K562 (cell line): Measurements from ENCODE around the gene NTM.

Source experiments
- CTCF ChIP-seq, 3 experiments: IDR thresholded peaks in 2 of 3; conservative IDR thresholded peaks in 1 of 3; 2 replicates each; pipeline ENCODE4 v1.5.1; 2011 to 2012; ENCODE audit warnings: low read length in 3 of 3, mild to moderate bottlenecking in 3 of 3, control low read depth in 2 of 3, improper control_type of control experiment in 1 of 3, inconsistent platforms in 1 of 3, low read depth in 1 of 3, mixed read lengths in 1 of 3, moderate library complexity in 1 of 3; ENCODE audit not compliant: insufficient read depth in 2 of 3
- DMBX1 ChIP-seq: fragments of 250-450 bp; sonication (Bioruptor Pico); IDR thresholded peaks from 2 replicates; pipeline ENCODE4 v1.8.0; 2022; ENCODE audit warnings: inconsistent platforms, mild to moderate bottlenecking, moderate library complexity, borderline replicate concordance
- FOXM1 ChIP-seq, 2 experiments: fragments of 450-650 bp in 1 of 2; sonication (generic) in 1 of 2; formaldehyde crosslinking in 1 of 2; IDR thresholded peaks; 2 replicates each; pipeline versions ENCODE4 v1.6.1 to v1.9.0; 2017 to 2022; ENCODE audit warnings: low read depth in 2 of 2, mild to moderate bottlenecking in 2 of 2, missing genetic modification reagents in 1 of 2, moderate library complexity in 1 of 2
- RCOR1 ChIP-seq, 2 experiments: IDR thresholded peaks; 2 replicates each; pipeline ENCODE4 v1.6.1; 2012; ENCODE audit warnings: low read depth in 2 of 2, low read length in 2 of 2, borderline replicate concordance in 1 of 2, improper control_type of control experiment in 1 of 2
- SMC3 ChIP-seq: conservative IDR thresholded peaks from 2 replicates; pipeline ENCODE4 v1.6.1; 2011; ENCODE audit warnings: low read depth, low read length, improper control_type of control experiment; ENCODE audit not compliant: insufficient read depth
- ZC3H4 ChIP-seq: sonication (generic); formaldehyde crosslinking; IDR thresholded peaks from 2 replicates; pipeline ENCODE4 v1.9.0; 2021; ENCODE audit warnings: missing genetic modification reagents, borderline replicate concordance
- ZNF217 ChIP-seq: sonication (generic); formaldehyde crosslinking; IDR thresholded peaks from 2 replicates; pipeline ENCODE4 v1.8.0; 2022; ENCODE audit warnings: mild to moderate bottlenecking, missing genetic modification reagents

- TF ChIP-seq CTCF (IDR thresholded peaks at IDR 0.05 in 2 of 3, conservative IDR thresholded peaks at IDR 0.05 in 1 of 3; ENCODE audit: insufficient read depth in 2 of 3, low read depth in 1 of 3, low read length in 3 of 3) (no peak), ZC3H4 (no peak), FOXM1 (IDR thresholded peaks at IDR 0.05; ENCODE audit: low read depth) (no peak), FOXM1 (CRISPR knock-in tag; IDR thresholded peaks at IDR 0.05; ENCODE audit: low read depth) (no peak), ZNF217 (CRISPR knock-in tag) (no peak), SMC3 (no peak), DMBX1 (CRISPR knock-in tag) (no peak), RCOR1 (IDR thresholded peaks at IDR 0.05; ENCODE audit: borderline replicate concordance in 1 of 2, low read depth in 2 of 2, low read length in 2 of 2) (no peak)
These were observed 301.8 kb downstream of the NTM start for GRCh38 chr11:131672191-131672590.
